Trophoblast cell (in vitro differentiated cells and primary cell): Measurements from ENCODE around the gene HMGCLL1.

Experiments
- DNase-seq, 2 donors: peaks; one replicate each; pipeline ENCODE4 v3.0.0-alpha.2; 2016
- H2AFZ ChIP-seq: 2 replicates; pipeline ENCODE4 v1.6.1; 2013; ENCODE audit warnings: low read length, moderate library complexity, mild to moderate bottlenecking; ENCODE audit not compliant: insufficient read depth, poor library complexity
- H2AK5ac ChIP-seq: 2 replicates; pipeline ENCODE4 v1.6.1; 2013; ENCODE audit warnings: mild to moderate bottlenecking, low read length
- H2BK120ac ChIP-seq: 2 replicates; pipeline ENCODE4 v1.6.1; 2013; ENCODE audit warnings: low read length, mild to moderate bottlenecking, moderate library complexity; ENCODE audit not compliant: insufficient read depth, poor library complexity
- H2BK12ac ChIP-seq: 2 replicates; pipeline ENCODE4 v1.6.1; 2013; ENCODE audit warnings: mild to moderate bottlenecking, low read length, moderate library complexity
- H2BK5ac ChIP-seq: 2 replicates; pipeline ENCODE4 v1.6.1; 2013; ENCODE audit warnings: low read length, low read depth, moderate library complexity, mild to moderate bottlenecking; ENCODE audit not compliant: poor library complexity
- H3K14ac ChIP-seq: 2 replicates; pipeline ENCODE4 v1.6.1; 2013; ENCODE audit warnings: mild to moderate bottlenecking, low read length
- H3K18ac ChIP-seq: 2 replicates; pipeline ENCODE4 v1.6.1; 2013; ENCODE audit warnings: mild to moderate bottlenecking, low read length
- H3K23ac ChIP-seq: 2 replicates; pipeline ENCODE4 v1.6.1; 2013; ENCODE audit warnings: low read length
- H3K27ac ChIP-seq: 2 replicates; pipeline ENCODE4 v1.5.1; 2013; ENCODE audit warnings: low read depth, mild to moderate bottlenecking, inconsistent platforms, low read length, moderate library complexity
- H3K27me3 ChIP-seq: 2 replicates; pipeline ENCODE4 v1.6.1; 2013; ENCODE audit warnings: inconsistent platforms, mild to moderate bottlenecking, low read length, moderate library complexity; ENCODE audit not compliant: insufficient read depth
- H3K36me3 ChIP-seq, 2 experiments: 1 replicate in 1 of 2; 2 replicates in 1 of 2; pipeline ENCODE4 v1.6.1; 2013; ENCODE audit warnings: low read length in 2 of 2, mild to moderate bottlenecking in 2 of 2, moderate library complexity in 1 of 2; ENCODE audit not compliant: insufficient read depth in 2 of 2, control insufficient read depth in 1 of 2
- H3K4ac ChIP-seq: 2 replicates; pipeline ENCODE4 v1.6.1; 2013; ENCODE audit warnings: low read depth, mild to moderate bottlenecking, low read length, moderate library complexity
- H3K4me1 ChIP-seq, 2 experiments: 1 replicate in 1 of 2; 2 replicates in 1 of 2; pipeline ENCODE4 v1.6.1; 2013; ENCODE audit warnings: low read length in 2 of 2, mild to moderate bottlenecking in 2 of 2, moderate library complexity in 1 of 2; ENCODE audit not compliant: insufficient read depth in 2 of 2, control insufficient read depth in 1 of 2
- H3K4me2 ChIP-seq: 2 replicates; pipeline ENCODE4 v1.6.1; 2013; ENCODE audit warnings: inconsistent platforms, mild to moderate bottlenecking, low read length, moderate library complexity
- H3K4me3 ChIP-seq: 2 replicates; pipeline ENCODE4 v1.5.1; 2013; ENCODE audit warnings: mild to moderate bottlenecking, low read depth, low read length, inconsistent platforms
- H3K79me1 ChIP-seq: one replicate; pipeline ENCODE4 v1.6.1; 2013; ENCODE audit warnings: low read length
- H3K79me2 ChIP-seq: 2 replicates; pipeline ENCODE4 v1.6.1; 2013; ENCODE audit warnings: low read length, mild to moderate bottlenecking; ENCODE audit not compliant: control insufficient read depth, insufficient read depth, poor library complexity
- H3K9ac ChIP-seq: 2 replicates; pipeline ENCODE4 v1.6.1; 2013; ENCODE audit warnings: mild to moderate bottlenecking, low read length
- H3K9me3 ChIP-seq: 2 replicates; pipeline ENCODE4 v1.6.1; 2013; ENCODE audit warnings: low read depth, mild to moderate bottlenecking, control low read depth, inconsistent platforms, low read length; ENCODE audit not compliant: insufficient read depth
- H4K12ac ChIP-seq: 2 replicates; pipeline ENCODE4 v1.6.1; 2013; ENCODE audit warnings: low read depth, mild to moderate bottlenecking, low read length, moderate library complexity
- H4K8ac ChIP-seq: 2 replicates; pipeline ENCODE4 v1.6.1; 2013; ENCODE audit warnings: low read depth, mild to moderate bottlenecking, low read length, moderate library complexity
- H4K91ac ChIP-seq: one replicate; pipeline ENCODE4 v1.6.1; 2013; ENCODE audit warnings: low read depth, mild to moderate bottlenecking, low read length, moderate library complexity
- WGBS: extraction: QIAGEN DNeasy Blood & Tissue Kit; methylation state at CpG from one replicate; pipeline ENCODE4 v1.1.7; 2013; ENCODE audit warnings: missing lambda C conversion rate; ENCODE audit not compliant: insufficient read length, insufficient coverage; ENCODE audit errors: extremely low coverage; 5-methylcytosine and 5-hydroxymethylcytosine counted together

Gene HMGCLL1

DNA sequence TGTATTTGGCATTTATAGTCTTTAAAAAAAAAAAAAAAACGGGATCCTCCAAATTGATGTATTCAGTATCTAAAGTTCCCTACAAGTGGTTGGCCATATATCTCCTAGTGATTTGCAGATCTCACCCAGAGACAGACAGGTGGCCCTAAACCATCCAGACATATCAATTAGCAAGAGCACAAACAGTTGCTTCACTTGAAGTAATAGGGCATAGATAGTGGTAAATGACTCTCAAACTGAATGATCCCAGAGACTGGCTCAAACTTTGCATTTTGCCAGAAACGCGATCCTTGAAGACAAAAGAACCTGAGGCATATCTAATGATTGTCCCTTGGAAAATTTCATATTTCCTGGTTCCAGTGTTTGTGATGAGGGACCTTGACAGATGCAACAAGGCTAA is 54.6 kb downstream of the HMGCLL1 start:
- Histone ChIP-seq H4K91ac (no peak overlapping the region), H3K36me3 (no peaks in the 10 kb centered on the region), H3K23ac (no peak overlapping the region), H3K18ac (no peak overlapping the region), H3K4me1 (no peaks in the 10 kb centered on the region), H3K4ac (no peak overlapping the region), H3K9me3 (no peaks in the 10 kb centered on the region), H2BK5ac (no peak overlapping the region), H2BK12ac (no peak overlapping the region), H3K79me1 (no peaks in the 10 kb centered on the region), H3K79me2 (no peaks in the 10 kb centered on the region), H2AK5ac (no peak overlapping the region), H3K4me2 (no peak overlapping the region), H4K12ac (no peak overlapping the region), H3K9ac (no peak overlapping the region), H3K27me3 (no peaks in the 10 kb centered on the region), H3K4me3 (no peak overlapping the region), H3K27ac (no peak overlapping the region), H3K14ac (no peak overlapping the region), H2AFZ (no peak overlapping the region), H2BK120ac (no peak overlapping the region), H4K8ac (no peak overlapping the region)
- no CpG with 5 or more reads among the region's 3 CpGs for WGBS
- DNase-seq, result no peak

DNA sequence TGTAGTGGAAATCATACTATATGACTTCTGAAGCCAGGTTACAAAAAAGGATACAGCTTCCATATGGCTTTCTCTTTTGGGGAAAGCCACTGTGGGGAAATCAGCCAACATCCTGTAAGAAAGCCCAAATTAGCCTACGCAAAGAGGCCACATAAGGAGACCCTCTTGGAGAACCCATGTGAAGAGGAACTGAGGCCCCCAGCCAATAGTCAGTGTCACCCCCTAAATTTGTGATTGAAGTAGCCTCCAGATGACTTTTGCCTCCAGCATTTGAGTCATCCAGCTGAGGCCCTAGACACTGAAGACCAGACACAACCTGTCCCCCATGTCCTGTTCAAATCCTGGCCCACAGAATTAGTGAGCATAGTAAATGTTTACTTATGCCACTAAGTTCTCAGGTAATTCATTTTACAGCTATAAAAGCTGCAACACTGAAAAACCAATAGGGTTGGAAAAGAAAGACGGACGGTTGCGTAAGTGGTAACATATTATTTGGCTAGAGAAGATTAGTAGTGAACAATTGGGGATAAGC is 60.4 kb downstream of the HMGCLL1 start:
- H2BK120ac ChIP-seq, result no peak overlapping the region
- no peak overlapping the region for H2BK12ac ChIP-seq
- no peak overlapping the region for H2AFZ ChIP-seq
- H4K91ac ChIP-seq, result no peak overlapping the region
- H3K27me3 ChIP-seq, result no peaks in the 10 kb centered on the region
- H3K79me2 ChIP-seq, result no peaks in the 10 kb centered on the region
- WGBS, result no CpG with 5 or more reads among the region's 4 CpGs
- no peaks in the 10 kb centered on the region for H3K9me3 ChIP-seq
- no peak overlapping the region for H4K12ac ChIP-seq
- H3K27ac ChIP-seq, result no peak overlapping the region
- H2BK5ac ChIP-seq, result no peak overlapping the region
- no peak overlapping the region for H3K14ac ChIP-seq
- H3K4me2 ChIP-seq, result no peak overlapping the region
- H3K36me3 ChIP-seq, result no peaks in the 10 kb centered on the region
- H3K4me3 ChIP-seq, result no peak overlapping the region
- no peaks in the 10 kb centered on the region for H3K4me1 ChIP-seq
- no peaks in the 10 kb centered on the region for H3K79me1 ChIP-seq
- no peak overlapping the region for H3K23ac ChIP-seq
- H3K4ac ChIP-seq, result no peak overlapping the region
- H3K9ac ChIP-seq, result no peak overlapping the region
- no peak overlapping the region for H4K8ac ChIP-seq
- no peak overlapping the region for H2AK5ac ChIP-seq
- H3K18ac ChIP-seq, result no peak overlapping the region
- no peak for DNase-seq

DNA sequence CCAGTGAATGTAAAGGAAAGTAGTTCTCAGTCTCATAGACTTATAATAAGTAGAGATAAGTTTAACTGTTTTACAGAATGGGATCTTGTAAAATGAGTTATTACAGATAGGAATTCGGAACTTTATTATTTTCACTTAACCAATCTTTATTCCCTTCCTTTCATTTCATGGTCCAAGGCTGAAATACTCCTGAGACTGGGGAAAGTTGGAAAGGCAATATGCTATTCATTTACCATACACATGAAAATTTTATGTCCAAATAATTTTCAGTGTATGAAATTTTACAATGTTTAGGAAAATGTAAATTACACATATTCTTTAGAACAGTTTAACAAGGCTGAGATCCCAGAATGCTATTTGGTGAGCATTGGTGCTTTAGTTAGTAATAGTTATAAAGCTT is 62.3 kb downstream of the HMGCLL1 start:
- no peak overlapping the region for H2BK120ac ChIP-seq
- no peak for DNase-seq
- no peak overlapping the region for H3K4me3 ChIP-seq
- H2AK5ac ChIP-seq, result no peak overlapping the region
- H3K4ac ChIP-seq, result no peak overlapping the region
- no peak overlapping the region for H2BK12ac ChIP-seq
- H2BK5ac ChIP-seq, result no peak overlapping the region
- H3K27ac ChIP-seq, result no peak overlapping the region
- H4K91ac ChIP-seq, result no peak overlapping the region
- no peaks in the 10 kb centered on the region for H3K79me2 ChIP-seq
- no peaks in the 10 kb centered on the region for H3K4me1 ChIP-seq
- H3K23ac ChIP-seq, result no peak overlapping the region
- H3K4me2 ChIP-seq, result no peak overlapping the region
- H3K9ac ChIP-seq, result no peak overlapping the region
- H3K36me3 ChIP-seq, result no peaks in the 10 kb centered on the region
- no peak overlapping the region for H4K8ac ChIP-seq
- no peak overlapping the region for H2AFZ ChIP-seq
- no peak overlapping the region for H3K18ac ChIP-seq
- H3K27me3 ChIP-seq, result no peaks in the 10 kb centered on the region
- no peak overlapping the region for H4K12ac ChIP-seq
- no peak overlapping the region for H3K14ac ChIP-seq
- no peaks in the 10 kb centered on the region for H3K9me3 ChIP-seq
- no peaks in the 10 kb centered on the region for H3K79me1 ChIP-seq
- no CpG with 5 or more reads among the region's 1 CpG for WGBS

DNA sequence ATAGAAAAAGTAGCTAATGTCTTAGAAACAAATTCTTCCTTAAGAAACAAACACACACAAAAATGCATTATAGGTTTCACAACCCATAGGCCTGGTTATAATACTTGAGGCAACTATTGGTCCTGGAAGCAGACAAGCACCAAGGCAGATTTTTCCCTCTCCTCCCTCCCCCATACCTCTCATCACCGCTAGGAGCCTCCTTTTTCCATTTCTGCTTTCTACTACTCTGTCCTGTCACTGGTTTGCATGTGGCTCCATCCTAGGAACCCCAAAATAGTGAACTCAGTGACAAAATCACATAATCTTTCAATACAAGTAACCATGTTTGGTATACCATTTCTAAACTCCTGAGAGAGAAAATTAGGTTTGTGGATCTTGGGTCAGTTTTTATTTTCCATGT is 66.1 kb downstream of the HMGCLL1 start:
- Histone ChIP-seq H4K12ac (no peak overlapping the region), H2BK12ac (no peak overlapping the region), H3K27ac (no peak overlapping the region), H3K9ac (no peak overlapping the region), H4K8ac (no peak overlapping the region), H3K4me1 (no peaks in the 10 kb centered on the region), H3K9me3 (no peaks in the 10 kb centered on the region), H3K4me2 (no peak overlapping the region), H2AFZ (no peak overlapping the region), H3K14ac (no peak overlapping the region), H2BK5ac (no peak overlapping the region), H2BK120ac (no peak overlapping the region), H3K79me2 (no peaks in the 10 kb centered on the region), H3K79me1 (no peaks in the 10 kb centered on the region), H3K36me3 (no peaks in the 10 kb centered on the region), H3K4ac (no peak overlapping the region), H3K27me3 (no peaks in the 10 kb centered on the region), H3K18ac (no peak overlapping the region), H4K91ac (no peak overlapping the region), H2AK5ac (no peak overlapping the region), H3K4me3 (no peak overlapping the region), H3K23ac (no peak overlapping the region)
- WGBS, result no CpG with 5 or more reads among the region's 1 CpG
- no peak for DNase-seq
